Activated CD4-positive, alpha-beta T cell treated with anti-CD3 and anti-CD28 coated beads for 36 hours (primary cell): ENCODE results near the gene TLR1. TPM values are rescaled to one million over a fixed set of nuclear protein-coding genes. Genes with fewer than 3 reads are reported as not detected.
"Not testable (repeated sequence)": the region's sequence is repeated elsewhere in the genome, so short reads cannot be mapped to it uniquely, and the experiment has no call there.

Experiments
- ATAC-seq: fragments of 200-7000 bp; cut with Tn5 transposase; one replicate; pipeline ENCODE4 v1.10.0; 2021; ENCODE audit warnings: mild to moderate bottlenecking, moderate library complexity
- CTCF ChIA-PET: fragments of 350-600 bp; sonication (Branson Sonifier 250); formaldehyde crosslinking; loops from one replicate; lab custom pipeline; 2021; ENCODE audit warnings: antibody characterized with exemption; lab: Charles Lee
- POLR2A ChIA-PET: fragments of 350-600 bp; sonication (Branson Sonifier 250); formaldehyde crosslinking; loops from one replicate; lab custom pipeline; 2021; ENCODE audit warnings: antibody characterized with exemption, inconsistent platforms; lab: Charles Lee
- DNase-seq: peaks from one replicate; pipeline ENCODE4 v3.0.0-alpha.2; 2020
- H3K27ac Mint-ChIP-seq: one replicate; pipeline ENCODE4 v1.8.0; 2021; ENCODE audit warnings: mixed read lengths
- H3K27me3 Mint-ChIP-seq: one replicate; pipeline ENCODE4 v1.8.0; 2021; ENCODE audit warnings: mixed read lengths
- H3K36me3 Mint-ChIP-seq: one replicate; pipeline ENCODE4 v1.8.0; 2021; ENCODE audit warnings: low read depth, mixed read lengths
- H3K4me1 Mint-ChIP-seq: one replicate; pipeline ENCODE4 v1.8.0; 2021; ENCODE audit warnings: mixed read lengths
- H3K4me3 Mint-ChIP-seq: one replicate; pipeline ENCODE4 v1.8.0; 2021; ENCODE audit warnings: mild to moderate bottlenecking, moderate library complexity, mixed read lengths
- H3K9me3 Mint-ChIP-seq: one replicate; pipeline ENCODE4 v1.8.0; 2021; ENCODE audit warnings: low read depth, mixed read lengths
- intact Hi-C, 2 experiments: fragments of 100-400 bp; cut with DNase I in 1 of 2; cut with micrococcal nuclease in 1 of 2; formaldehyde crosslinking; loops; one replicate each; pipeline versions ENCODE4 v1.14.2 to v1.15.1; 2022 to 2024; cut with DNase I, micrococcal nuclease
- total RNA-seq, 2 experiments: library from RNA; stranded (reverse); gene quantifications; one replicate each; pipeline ENCODE4 v1.2.3, GENCODE V29; 2021

Gene TLR1
- total RNA-seq, 2 experiments from 2014 or later, result 1.5 to 1.7 TPM

GRCh38 chr4:38775326-38775725 is 29.3 kb downstream of the TLR1 start:
- intact Hi-C loops, result no loop called here
- DNase-seq (no peak), ATAC-seq (no peak)
- Mint-ChIP-seq H3K27me3 (peaks cover 2% of the 10 kb centered on the region), H3K4me1 (no peaks in the 10 kb centered on the region), H3K36me3 (no peaks in the 10 kb centered on the region), H3K9me3 (peaks cover 1% of the 10 kb centered on the region), H3K27ac (no peak overlapping the region), H3K4me3 (no peak overlapping the region)
- ChIA-PET CTCF (interaction anchor here (2.7 kb wide), 1 partner anchor 16 kb away, joined by 19 read pairs; no protein-coding TSS in a partner anchor), POLR2A (no interaction called here)

DNA sequence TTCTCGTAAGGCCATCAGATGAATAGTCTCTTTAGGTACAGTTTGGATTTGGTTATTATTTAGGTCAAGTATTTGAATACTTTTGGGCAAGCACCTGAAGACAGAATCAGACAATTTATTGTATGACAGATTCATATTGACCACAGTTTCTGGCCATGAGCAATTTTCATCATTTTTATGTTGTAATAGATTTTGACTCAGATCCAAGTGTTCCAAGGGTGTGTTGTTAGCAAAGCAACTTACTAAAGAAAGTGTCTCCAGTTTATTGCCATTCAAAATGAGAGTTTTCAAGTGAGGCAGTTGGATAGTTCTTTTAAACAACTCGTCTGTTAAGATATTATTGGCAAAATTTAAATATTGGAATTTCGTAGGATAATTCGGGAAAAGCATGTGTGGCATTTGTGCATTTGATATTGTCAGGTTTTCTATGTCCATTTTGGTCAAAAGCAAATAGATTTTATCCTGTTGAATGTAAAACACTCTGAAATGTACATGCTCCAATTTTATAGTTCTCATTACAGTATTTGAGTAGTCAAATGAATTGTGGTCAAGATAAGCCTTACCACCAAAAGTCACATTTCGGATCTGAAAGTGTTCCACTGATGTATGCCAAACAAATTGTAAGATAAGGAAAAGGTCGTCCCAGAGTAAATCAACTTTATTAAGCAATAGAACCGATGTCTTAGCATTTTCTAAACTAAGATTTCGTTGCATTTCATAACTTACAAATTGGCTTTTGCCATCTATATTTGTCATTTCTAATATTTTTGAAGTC is 30.2 kb downstream of the TLR1 start:
- ChIA-PET CTCF (interaction anchor here (0.6 to 2.7 kb wide), 4 partner anchors 8 to 82 kb away, joined by 3 to 19 read pairs (median 10); partner anchors contain the start of gene TLR10), POLR2A (no interaction called here)
- intact Hi-C loops, result no loop called here
- Mint-ChIP-seq H3K4me1 (no peaks in the 10 kb centered on the region), H3K27me3 (peaks cover 2% of the 10 kb centered on the region), H3K27ac (no peak overlapping the region), H3K4me3 (no peak overlapping the region), H3K9me3 (peaks cover 1% of the 10 kb centered on the region), H3K36me3 (no peaks in the 10 kb centered on the region)
- ATAC-seq (no peak), DNase-seq (no peak)

- H3K4me3 Mint-ChIP-seq, DNase-seq, H3K36me3 Mint-ChIP-seq, H3K4me1 Mint-ChIP-seq, ATAC-seq, H3K9me3 Mint-ChIP-seq, POLR2A ChIA-PET, intact Hi-C loops, H3K27me3 Mint-ChIP-seq, H3K27ac Mint-ChIP-seq: not testable (repeated sequence)
- CTCF ChIA-PET, result interaction anchor here (1.1 to 4.8 kb wide), 6 partner anchors 10 to 591 kb away, joined by 4 to 37 read pairs (median 4); partner anchors contain the start of gene TLR10
Measured at GRCh38 chr4:38770281-38770680, 34.3 kb downstream of the TLR1 start.

- ChIA-PET POLR2A (no interaction called here), CTCF (interaction anchor here (0.7 to 4.8 kb wide), 5 partner anchors 10 to 590 kb away, joined by 3 to 37 read pairs (median 5); partner anchors contain the start of gene TLR10)
- Mint-ChIP-seq H3K4me3 (no peak overlapping the region), H3K4me1 (no peaks in the 10 kb centered on the region), H3K27ac (no peak overlapping the region), H3K27me3 (peaks cover 2% of the 10 kb centered on the region), H3K36me3 (peaks cover 1% of the 10 kb centered on the region), H3K9me3 (peaks cover 8% of the 10 kb centered on the region)
- DNase-seq, result no peak
- ATAC-seq, result no peak
- intact Hi-C loops, result no loop called here
Measured at GRCh38 chr4:38769857-38770256, 34.7 kb downstream of the TLR1 start.

DNA sequence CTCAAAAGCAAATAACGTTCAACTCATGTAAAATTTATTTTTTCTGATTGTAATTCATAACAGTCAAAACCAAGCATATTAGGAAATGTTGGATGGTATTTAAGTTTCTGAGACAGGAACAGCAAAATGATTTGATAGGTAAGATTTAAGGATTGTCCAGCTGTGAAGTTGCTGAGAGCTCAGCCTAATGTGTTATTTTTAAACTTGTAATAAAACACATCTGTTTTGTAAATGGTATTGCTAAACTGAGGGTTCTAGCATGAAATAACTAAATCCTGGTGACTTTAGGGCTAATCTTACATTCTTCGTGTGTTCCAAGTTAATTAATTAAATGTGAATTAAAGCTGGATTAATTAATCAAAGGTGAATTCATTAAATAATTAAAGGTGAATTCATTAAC is 35.1 kb downstream of the TLR1 start:
- Mint-ChIP-seq H3K36me3 (peaks cover 1% of the 10 kb centered on the region), H3K27ac (no peak overlapping the region), H3K4me1 (no peaks in the 10 kb centered on the region), H3K4me3 (no peak overlapping the region), H3K9me3 (peaks cover 6% of the 10 kb centered on the region), H3K27me3 (peaks cover 2% of the 10 kb centered on the region)
- intact Hi-C loops, result no loop called here
- no peak for ATAC-seq
- ChIA-PET CTCF (interaction anchor here (0.7 to 4.8 kb wide), 6 partner anchors 9 to 590 kb away, joined by 3 to 37 read pairs (median 4); partner anchors contain the start of gene TLR10), POLR2A (no interaction called here)
- no peak for DNase-seq

GRCh38 chr4:38768968-38769394 is 35.6 kb downstream of the TLR1 start:
- ChIA-PET POLR2A (no interaction called here), CTCF (interaction anchor here (0.7 to 4.8 kb wide), 3 partner anchors 9 to 57 kb away, joined by 4 to 37 read pairs (median 20); partner anchors contain the start of gene TLR10)
- Mint-ChIP-seq H3K27me3 (peaks cover 2% of the 10 kb centered on the region), H3K27ac (no peak overlapping the region), H3K9me3 (peaks cover 6% of the 10 kb centered on the region), H3K4me3 (no peak overlapping the region), H3K36me3 (peaks cover 1% of the 10 kb centered on the region), H3K4me1 (no peaks in the 10 kb centered on the region)
- no peak for ATAC-seq
- no peak for DNase-seq
- intact Hi-C loops, result no loop called here

GRCh38 chr4:38766940-38767339 is 37.7 kb downstream of the TLR1 start:
- H3K27me3 Mint-ChIP-seq, H3K27ac Mint-ChIP-seq, ATAC-seq, H3K9me3 Mint-ChIP-seq, H3K4me1 Mint-ChIP-seq, H3K4me3 Mint-ChIP-seq, H3K36me3 Mint-ChIP-seq, intact Hi-C loops, POLR2A ChIA-PET, CTCF ChIA-PET, DNase-seq: not testable (repeated sequence)

GRCh38 chr4:38765382-38765781 is 39.2 kb downstream of the TLR1 start:
- H3K4me1 Mint-ChIP-seq, result peaks cover 11% of the 10 kb centered on the region
- no peak overlapping the region for H3K27ac Mint-ChIP-seq
- intact Hi-C loops, result no loop called here
- DNase-seq (no peak), ATAC-seq (peak; percentile 33)
- peaks cover 1% of the 10 kb centered on the region for H3K36me3 Mint-ChIP-seq
- no peaks in the 10 kb centered on the region for H3K27me3 Mint-ChIP-seq
- CTCF ChIA-PET, result interaction anchor here (0.5 to 2.3 kb wide), 5 partner anchors 17 to 311 kb away, joined by 3 to 12 read pairs (median 8); partner anchors contain the start of genes TLR10 and TLR6
- POLR2A ChIA-PET, result no interaction called here
- H3K9me3 Mint-ChIP-seq, result peaks cover 6% of the 10 kb centered on the region
- no peak overlapping the region for H3K4me3 Mint-ChIP-seq

- POLR2A ChIA-PET, result no interaction called here
Measured at GRCh38 chr4:38764277-38764676, 40.3 kb downstream of the TLR1 start.

DNA sequence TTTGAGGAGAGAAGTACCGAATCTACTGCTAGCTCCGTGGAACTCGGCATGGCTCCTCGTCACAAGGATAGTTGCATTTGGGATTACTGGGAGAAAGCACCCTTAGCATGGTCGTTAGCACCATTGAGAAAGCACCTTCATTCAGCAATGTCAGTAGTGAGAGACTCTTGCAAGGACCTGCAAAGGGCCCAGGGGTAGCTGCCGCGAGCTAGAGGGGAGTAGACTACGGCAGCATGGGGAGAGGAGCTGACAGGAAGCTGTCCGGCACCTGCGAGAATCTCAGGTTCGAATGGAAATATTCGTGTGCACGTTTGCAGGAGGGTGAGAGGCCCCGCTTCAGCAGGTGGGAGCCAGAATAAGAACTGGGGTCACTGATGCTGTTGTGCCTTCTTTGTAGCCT is 42.0 kb downstream of the TLR1 start:
- ChIA-PET POLR2A (no interaction called here), CTCF (interaction anchor here (0.6 to 5.7 kb wide), 7 partner anchors 11 to 97 kb away, joined by 3 to 67 read pairs (median 5); partner anchors contain the start of gene TLR1)
- Mint-ChIP-seq H3K36me3 (peaks cover 1% of the 10 kb centered on the region), H3K27me3 (no peaks in the 10 kb centered on the region), H3K4me1 (peaks cover 15% of the 10 kb centered on the region), H3K4me3 (no peak overlapping the region), H3K9me3 (peaks cover 6% of the 10 kb centered on the region), H3K27ac (peak overlapping the region; percentile 4)
- DNase-seq (no peak), ATAC-seq (no peak)
- intact Hi-C loops, result loop anchor here in 1 of 2 experiments (5.0 kb wide), 1 partner anchor 375 kb away; no protein-coding TSS in a partner anchor

More at GRCh38 chr4:38764277-38764676, 40.3 kb downstream of the TLR1 start:
- no peak overlapping the region for H3K4me3 Mint-ChIP-seq
- CTCF ChIA-PET, result interaction anchor here (0.7 to 2.3 kb wide), 4 partner anchors 18 to 96 kb away, joined by 3 to 12 read pairs (median 8); partner anchors contain the start of genes TLR10 and TLR6
- peaks cover 6% of the 10 kb centered on the region for H3K9me3 Mint-ChIP-seq
- intact Hi-C loops, result loop anchor here in 1 of 2 experiments (5.0 kb wide), 1 partner anchor 373 kb away; no protein-coding TSS in a partner anchor
- H3K27me3 Mint-ChIP-seq, result no peaks in the 10 kb centered on the region
- no peak for DNase-seq
- H3K4me1 Mint-ChIP-seq, result peaks cover 13% of the 10 kb centered on the region
- ATAC-seq, result no peak
- H3K27ac Mint-ChIP-seq, result no peak overlapping the region
- peaks cover 1% of the 10 kb centered on the region for H3K36me3 Mint-ChIP-seq

DNA sequence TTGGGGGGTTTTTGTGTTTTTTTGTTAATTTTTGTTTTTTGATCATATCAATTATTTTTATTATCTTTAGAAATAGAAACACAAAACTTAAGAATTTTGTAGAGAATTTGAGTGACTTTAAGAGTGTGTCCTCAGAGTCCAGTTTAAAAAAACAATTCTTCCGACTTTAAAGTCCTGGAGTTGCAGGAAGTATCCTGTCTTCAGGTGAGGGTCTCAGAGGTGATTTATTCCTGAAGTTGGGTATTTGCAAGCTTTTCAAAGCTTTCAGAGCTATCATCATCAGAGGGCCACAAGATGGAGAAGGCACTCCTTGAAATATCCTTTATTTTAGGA is 44.8 kb downstream of the TLR1 start:
- no peak overlapping the region for H3K4me3 Mint-ChIP-seq
- no peak overlapping the region for H3K27ac Mint-ChIP-seq
- no peaks in the 10 kb centered on the region for H3K27me3 Mint-ChIP-seq
- peaks cover 15% of the 10 kb centered on the region for H3K4me1 Mint-ChIP-seq
- ATAC-seq (no peak), DNase-seq (no peak)
- no peaks in the 10 kb centered on the region for H3K9me3 Mint-ChIP-seq
- intact Hi-C loops, result loop anchor here (1.0 to 5.0 kb wide), 8 partner anchors 24 to 378 kb away; partner anchors contain the start of genes TLR1 (in 2 of the 2) and TLR6 (in 2 of the 2)
- ChIA-PET POLR2A (interaction anchor here (0.9 kb wide), 1 partner anchor 23 kb away, joined by 3 read pairs; the partner anchor contains the start of gene TLR10), CTCF (interaction anchor here (0.6 to 7.2 kb wide), 54 partner anchors 10 to 1193 kb away, joined by 3 to 99 read pairs (median 4); partner anchors contain the start of genes FAM114A1, TLR1, TLR10 and TLR6)
- H3K36me3 Mint-ChIP-seq, result no peaks in the 10 kb centered on the region
